HG03064 (cell line): ENCODE data around the gene DCP2.

ENCODE experiments used
- ATAC-seq: cut with Tn5 transposase; IDR thresholded peaks from one replicate; pipeline ENCODE4 v1.9.1; 2021; ENCODE audit warnings: low read depth; ENCODE audit not compliant: unreplicated experiment

The DCP2 gene

DNA sequence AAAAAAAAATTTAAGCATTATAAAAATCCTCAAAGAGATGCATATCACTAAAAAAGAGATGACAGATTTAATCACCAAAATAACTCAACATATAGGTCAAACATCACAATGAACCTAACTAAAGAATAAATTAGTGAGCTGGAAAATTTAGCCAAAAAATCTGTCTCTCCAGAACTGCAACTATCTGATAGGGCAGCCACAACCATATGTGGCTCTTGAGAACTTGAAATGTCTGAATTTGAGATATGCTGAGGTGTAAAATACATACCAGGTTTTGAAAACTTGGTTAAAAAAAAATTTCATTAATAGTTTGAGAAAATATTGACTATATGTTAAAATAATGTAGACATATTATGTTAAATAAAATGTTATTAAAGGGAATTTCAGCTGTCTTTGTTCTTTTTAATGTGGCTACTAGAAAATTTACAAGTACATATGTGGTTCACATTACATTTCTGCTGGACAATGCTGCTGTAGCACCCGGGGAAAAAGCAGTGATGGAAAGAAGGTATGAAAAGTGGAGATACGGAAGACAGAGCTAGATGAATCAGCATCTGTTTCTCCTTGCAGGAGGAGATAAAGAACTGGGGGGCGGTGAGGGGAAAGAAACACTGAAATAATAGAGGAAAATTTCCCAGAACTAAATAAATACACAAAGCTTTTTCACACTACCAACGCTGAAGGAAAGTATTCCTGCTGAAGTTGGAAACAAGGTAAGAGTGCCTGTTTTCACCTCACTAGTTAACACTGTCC, 66.1 kb downstream of the DCP2 start:
- ATAC-seq, result no peak

GRCh38 chr5:113043491-113043931, 66.9 kb downstream of the DCP2 start:
- no peak for ATAC-seq

DNA sequence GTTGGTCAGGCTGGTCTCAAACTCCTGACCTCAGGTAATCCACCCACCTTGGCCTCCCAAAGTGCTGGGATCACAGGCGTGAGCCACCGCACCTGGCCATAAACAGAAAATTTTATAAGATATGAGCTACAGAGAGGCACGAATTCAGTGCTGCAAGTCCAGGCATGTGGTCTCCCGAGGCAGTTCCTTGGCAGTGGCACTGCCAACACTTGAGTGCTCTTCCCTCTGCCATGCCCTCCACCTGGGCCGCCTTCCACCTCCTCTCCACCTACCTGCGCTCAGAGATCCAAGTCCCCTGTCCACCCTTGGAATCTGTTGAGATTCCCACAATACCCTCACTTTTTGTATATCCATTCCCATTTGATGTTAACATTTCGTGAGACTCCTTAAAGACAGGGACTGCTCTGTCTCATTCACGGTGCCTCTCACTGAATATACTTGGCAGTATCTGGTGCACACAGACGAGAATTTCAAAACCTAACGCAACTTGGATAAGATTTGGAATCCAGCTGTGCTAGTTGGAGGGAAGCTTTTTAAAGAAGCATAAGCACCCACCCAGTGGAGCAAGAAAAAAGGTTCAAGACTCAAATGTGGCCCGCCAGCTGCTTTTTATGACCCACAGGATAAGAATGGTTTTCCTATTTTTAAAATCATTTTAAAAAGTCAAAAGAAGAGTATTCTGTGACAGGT, 68.3 kb downstream of the DCP2 start:
- ATAC-seq, result no peak

DNA sequence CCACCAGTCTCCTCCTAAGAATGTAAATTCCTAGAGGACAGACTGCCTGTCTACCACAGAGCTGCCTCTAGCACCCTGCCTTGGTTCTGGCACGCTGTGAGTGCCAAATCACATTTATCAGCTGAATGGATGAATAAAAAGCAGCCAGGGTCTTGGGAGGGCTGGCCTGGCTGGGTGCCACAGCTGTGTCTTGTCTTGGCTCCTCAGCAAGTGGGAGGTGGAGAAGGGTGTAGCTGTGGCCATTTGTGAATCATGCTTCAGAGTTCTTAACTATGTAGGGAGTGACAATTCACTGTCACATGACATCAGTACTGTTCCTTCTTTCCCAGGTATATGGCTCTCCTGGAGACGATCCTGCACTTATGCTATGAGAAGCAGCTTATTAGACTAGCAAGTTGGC, 70.6 kb downstream of the DCP2 start:
- ATAC-seq, result no peak

DNA sequence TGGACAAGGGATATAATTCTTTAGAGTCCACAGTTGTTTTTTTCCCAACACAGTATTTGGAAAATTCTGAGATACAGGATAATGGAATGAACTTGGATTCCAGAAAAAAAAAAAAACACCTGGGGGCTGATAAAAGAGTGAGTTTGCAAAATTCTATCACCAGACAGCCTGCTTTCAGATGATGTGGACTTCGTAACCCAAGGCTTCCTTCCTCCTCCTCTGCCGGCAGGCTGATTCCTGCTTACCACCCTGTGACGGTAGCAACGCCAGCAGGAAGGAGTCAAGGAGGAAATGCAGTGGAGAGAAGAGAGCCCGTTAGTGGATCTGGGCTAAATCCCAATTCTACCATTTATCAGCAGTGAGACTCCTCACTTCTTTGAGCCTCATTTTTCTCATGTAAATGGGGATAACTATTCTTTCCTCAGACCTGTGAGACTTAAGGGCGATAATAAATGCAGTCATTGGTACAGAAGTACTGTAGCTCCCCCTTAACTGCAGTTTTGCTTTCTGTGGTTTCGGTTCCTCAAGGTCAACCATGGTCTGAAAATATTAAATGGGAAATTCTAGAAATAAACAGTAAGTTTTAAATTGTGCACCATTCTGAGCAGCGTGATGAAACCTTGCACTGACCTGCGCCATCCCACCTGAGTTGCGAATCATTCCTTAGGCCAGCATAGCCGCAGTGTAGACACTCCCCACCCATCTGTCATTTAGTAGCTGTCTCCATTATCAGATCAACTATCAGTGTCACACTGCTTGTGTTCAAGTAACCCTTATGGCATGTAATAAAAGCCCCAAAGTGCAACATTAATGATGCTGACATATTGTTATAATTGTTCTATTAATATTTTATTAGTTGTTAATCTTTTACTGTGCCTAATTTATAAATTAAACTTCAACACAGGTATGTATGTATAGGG, 71.4 kb downstream of the DCP2 start:
- ATAC-seq, result peak; percentile 81

GRCh38 chr5:113048931-113049330, 72.3 kb downstream of the DCP2 start:
- no peak for ATAC-seq

- no peak for ATAC-seq
These were observed 74.3 kb downstream of the DCP2 start for GRCh38 chr5:113050721-113051382.

GRCh38 chr5:113052041-113052795, 75.6 kb downstream of the DCP2 start:
- no peak for ATAC-seq

DNA sequence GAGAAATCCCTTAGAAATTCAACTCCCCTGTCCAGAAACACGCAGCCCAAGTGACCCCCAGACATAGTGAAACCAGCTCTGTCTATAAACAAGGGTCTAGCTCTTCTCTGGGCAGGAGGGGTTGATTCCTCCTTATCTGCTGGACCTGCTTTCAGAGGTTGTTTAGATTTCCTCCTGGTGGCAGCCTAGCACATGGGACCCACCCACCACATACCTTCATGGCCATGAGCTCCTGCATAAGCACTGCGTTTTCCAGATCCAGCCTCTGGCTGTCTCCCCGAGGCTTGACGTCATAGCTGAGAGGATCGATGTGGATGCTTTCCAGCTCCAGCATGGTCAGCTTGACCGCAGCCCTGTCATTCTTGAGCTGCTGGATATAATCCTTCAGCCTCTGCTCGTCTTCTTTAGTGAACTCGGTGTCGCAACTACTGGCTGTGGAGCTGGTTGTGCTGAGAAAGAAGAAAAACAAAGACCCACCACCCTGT, 77.0 kb downstream of the DCP2 start:
- no peak for ATAC-seq

GRCh38 chr5:113054899-113055298, 78.3 kb downstream of the DCP2 start:
- ATAC-seq, result no peak

- no peak for ATAC-seq
These were observed 80.4 kb downstream of the DCP2 start for GRCh38 chr5:113056988-113057387.

- ATAC-seq, result no peak
These were observed 81.0 kb downstream of the DCP2 start for GRCh38 chr5:113057557-113057984.

DNA sequence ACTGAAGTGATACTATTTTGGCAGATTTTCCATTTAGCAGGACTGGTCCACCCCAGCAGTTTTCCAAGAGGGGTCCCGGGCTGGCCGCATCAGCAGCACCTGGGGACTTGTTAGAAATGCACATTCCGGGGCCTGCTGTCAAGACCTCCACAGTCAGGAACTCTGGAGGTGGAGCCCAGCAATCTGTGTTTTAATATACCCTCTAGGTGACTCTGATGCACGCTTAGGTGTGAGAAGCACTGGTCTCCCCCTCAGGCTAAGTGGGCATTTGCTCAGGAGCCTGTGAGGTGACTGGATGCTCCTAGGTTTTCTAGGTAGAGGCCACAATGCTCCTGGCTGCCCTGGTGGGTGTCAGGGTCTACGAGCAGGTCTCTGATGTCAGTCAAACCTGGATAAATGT, 81.7 kb downstream of the DCP2 start:
- no peak for ATAC-seq

DNA sequence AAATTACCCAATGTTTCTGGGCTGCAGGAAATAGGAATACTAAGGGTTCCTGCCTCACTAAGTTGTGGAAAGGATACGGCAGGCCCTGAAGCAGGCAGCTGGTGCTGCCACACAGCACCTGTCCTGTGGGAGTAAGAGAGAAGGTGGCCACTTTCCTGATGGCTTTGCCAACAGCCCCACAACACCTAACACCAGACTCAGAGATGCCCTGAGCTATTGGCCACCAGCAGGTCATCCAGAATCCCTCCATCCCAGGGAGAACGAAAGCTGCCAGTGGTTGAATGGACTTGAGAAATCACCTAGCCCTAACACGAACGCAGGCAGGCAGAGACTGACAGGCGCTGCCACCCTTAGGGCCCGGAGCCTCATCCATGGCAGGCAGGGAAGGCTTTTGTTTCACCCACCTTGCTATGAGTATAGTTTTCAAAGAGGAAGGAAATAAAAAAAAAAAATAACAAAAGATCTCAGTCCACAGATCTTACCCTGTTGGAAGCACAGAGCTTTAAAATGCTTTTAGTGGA, 82.2 kb downstream of the DCP2 start:
- no peak for ATAC-seq

- ATAC-seq, result no peak
These were observed 82.8 kb downstream of the DCP2 start for GRCh38 chr5:113059232-113060040.

DNA sequence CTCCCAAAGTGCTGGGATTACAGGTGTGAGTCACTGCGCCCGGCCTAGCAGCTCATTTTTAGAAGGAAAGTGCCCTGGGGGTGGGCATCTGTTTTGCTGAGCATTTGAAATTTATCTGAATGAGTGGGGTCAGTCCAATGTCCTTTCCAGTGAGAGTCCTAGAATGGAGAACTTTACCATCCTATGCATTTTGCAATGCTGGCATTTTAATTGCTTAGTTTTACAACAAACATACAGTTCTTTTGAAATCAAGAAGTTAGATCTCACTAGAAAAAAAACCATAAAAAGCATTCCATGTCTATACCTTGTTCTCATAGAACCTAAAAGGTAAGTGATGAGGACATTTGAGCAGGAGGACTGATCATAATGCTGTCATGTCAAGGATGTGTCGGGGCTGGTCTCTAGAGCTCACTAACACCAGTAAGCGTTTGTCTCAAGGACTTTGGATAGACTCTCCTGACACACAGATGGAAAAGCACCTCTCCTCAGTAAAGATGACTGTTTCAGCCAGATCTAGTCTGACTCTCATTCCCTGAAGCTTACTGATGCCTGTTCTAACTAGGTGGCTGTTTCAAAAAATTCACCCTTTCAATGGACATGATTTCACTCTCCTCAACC, 83.9 kb downstream of the DCP2 start:
- no peak for ATAC-seq

GRCh38 chr5:113061846-113062780, 85.5 kb downstream of the DCP2 start:
- ATAC-seq, result no peak
